Astrocyte of the spinal cord (primary cell): ENCODE measurements around the gene NHSL1.

Experiments used
- DNase-seq: peaks from one replicate; pipeline ENCODE4 v3.0.0; 2011; ENCODE audit warnings: low read depth, low spot score
- H3K4me3 ChIP-seq: 2 replicates; pipeline ENCODE4 v1.5.1; 2011; ENCODE audit warnings: low read depth, mild to moderate bottlenecking, low read length, moderate library complexity
- in situ Hi-C: cut with HindIII; loops from 2 replicates; pipeline ENCODE4 v1.10.0; 2017; ENCODE audit warnings: low sequenced_read_pairs
- TF ChIP-seq, protein P1 (sequence below): IDR thresholded peaks from 2 replicates; pipeline ENCODE4 v1.5.1; 2012; ENCODE audit warnings: low read depth, mild to moderate bottlenecking, low read length, inconsistent platforms

Gene NHSL1

DNA sequence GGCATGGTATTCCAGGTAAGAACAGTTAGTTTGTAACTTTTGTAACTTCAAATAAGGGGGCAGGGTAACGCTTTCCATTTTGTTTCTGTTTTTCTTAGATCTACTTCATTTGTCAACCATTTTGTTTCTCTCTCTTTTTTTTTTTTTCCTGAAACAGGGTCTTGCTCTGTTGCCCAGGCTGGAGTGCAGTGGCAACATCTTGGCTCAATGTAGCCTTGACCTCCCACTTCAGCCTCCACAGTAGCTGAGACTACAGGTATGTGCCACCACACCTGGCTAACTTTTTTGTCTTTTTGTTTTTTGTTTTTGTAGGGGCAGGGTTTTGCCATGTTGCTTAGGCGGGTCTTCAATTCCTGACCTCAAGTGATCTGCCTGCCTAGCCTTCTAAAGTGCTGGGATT lies 32.1 kb upstream of the NHSL1 start:
- in situ Hi-C loops, result no loop called here
- no peak for DNase-seq
- H3K4me3 ChIP-seq, result no peak overlapping the region
- TF ChIP-seq, protein P1, sequence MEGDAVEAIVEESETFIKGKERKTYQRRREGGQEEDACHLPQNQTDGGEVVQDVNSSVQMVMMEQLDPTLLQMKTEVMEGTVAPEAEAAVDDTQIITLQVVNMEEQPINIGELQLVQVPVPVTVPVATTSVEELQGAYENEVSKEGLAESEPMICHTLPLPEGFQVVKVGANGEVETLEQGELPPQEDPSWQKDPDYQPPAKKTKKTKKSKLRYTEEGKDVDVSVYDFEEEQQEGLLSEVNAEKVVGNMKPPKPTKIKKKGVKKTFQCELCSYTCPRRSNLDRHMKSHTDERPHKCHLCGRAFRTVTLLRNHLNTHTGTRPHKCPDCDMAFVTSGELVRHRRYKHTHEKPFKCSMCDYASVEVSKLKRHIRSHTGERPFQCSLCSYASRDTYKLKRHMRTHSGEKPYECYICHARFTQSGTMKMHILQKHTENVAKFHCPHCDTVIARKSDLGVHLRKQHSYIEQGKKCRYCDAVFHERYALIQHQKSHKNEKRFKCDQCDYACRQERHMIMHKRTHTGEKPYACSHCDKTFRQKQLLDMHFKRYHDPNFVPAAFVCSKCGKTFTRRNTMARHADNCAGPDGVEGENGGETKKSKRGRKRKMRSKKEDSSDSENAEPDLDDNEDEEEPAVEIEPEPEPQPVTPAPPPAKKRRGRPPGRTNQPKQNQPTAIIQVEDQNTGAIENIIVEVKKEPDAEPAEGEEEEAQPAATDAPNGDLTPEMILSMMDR, result no peak

DNA sequence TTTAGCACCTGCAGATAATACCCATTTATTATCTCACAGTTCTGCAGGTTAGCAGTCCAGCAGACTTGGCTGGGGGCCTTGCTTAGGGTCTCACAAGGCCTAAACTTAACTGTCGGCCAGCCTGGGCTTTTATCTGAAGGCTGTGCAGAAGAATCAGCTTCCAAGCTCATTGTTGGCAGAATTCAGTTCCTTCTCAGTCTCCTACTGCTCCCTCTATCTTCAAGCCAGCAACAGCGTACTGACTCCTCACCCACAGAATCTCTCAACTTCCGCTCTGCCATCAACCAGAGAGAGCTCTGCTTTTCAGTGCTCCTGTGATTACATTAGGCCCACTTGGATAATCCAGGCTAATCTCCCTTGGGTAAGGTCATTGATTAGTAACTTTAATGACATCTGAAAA lies 30.2 kb upstream of the NHSL1 start:
- TF ChIP-seq, protein P1, result peak; percentile 26
- no peak overlapping the region for H3K4me3 ChIP-seq
- in situ Hi-C loops, result no loop called here
- peak; percentile 22 for DNase-seq

DNA sequence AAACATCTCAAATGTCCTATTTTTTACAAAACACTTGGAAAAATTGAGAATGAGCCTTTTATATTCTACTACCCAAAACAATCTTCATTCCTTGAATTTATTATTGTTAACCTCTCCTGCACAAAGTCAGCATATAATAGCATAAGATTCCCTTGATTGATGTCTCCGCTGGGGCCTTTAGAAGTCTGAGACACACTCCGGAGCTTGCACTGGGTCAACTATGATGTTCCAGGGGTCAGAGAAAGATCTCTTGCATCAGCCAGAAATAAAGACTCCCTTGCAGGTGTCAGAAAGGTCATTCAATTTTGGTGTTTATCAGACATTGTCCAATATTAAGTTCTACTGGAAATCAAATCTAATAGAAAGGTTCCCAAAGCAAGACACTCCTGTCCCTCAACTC lies 29.7 kb upstream of the NHSL1 start:
- TF ChIP-seq, protein P1, result no peak
- H3K4me3 ChIP-seq, result no peak overlapping the region
- in situ Hi-C loops, result no loop called here
- DNase-seq, result no peak

DNA sequence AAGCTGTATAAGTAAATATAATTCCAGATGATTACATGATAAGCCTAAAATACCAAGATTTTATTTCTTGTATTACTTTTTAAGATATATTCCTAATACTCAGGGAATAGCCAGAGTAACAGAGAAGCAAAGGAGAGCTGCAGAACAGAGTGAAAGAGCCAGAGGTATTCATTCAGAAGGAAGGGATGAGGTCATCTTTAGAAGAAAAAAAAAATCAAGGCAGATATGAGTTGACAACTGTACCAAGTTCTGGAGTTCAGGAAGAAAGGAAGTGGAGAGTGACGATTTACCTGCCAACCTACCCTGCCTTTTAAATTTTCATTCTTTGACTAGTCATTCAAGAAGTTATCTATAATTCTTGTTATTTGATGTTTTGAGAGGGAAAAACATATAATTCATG lies 28.8 kb upstream of the NHSL1 start:
- DNase-seq, result peak; percentile 41
- TF ChIP-seq, protein P1, result no peak
- H3K4me3 ChIP-seq, result no peak overlapping the region
- in situ Hi-C loops, result no loop called here

DNA sequence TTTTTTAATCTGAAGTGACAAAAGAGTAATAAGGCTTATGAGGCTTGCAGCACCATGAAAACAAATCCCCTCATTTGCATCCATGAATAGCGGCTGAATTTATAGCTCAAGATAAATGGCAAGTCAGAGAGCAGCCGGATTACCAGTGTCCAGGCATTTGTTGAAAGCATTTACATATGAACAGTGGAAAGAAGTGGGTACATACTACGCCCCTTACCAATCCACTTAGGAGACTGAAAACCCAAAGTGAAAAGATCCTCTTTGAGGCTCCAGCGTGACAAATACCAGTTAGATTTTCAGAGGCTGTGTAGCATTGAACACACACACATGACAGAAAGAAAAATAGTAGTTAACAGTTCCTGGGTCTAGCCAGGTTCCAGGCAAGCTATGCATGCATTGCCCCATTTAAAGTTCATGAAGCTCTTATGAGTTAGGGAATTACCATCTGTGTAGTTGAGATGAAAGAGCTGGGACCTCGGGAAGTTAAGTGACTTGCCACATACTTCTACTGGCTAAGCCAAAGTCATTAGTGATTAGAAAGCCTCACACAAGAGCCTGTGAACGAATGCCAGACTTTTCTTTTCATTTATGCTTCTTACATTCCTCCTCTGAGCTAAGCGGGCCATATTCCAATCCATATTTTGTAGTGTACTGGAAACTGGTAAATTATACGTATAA lies 28.3 kb upstream of the NHSL1 start:
- in situ Hi-C loops, result no loop called here
- peak; percentile 48 for DNase-seq
- no peak overlapping the region for H3K4me3 ChIP-seq
- TF ChIP-seq, protein P1, result no peak

DNA sequence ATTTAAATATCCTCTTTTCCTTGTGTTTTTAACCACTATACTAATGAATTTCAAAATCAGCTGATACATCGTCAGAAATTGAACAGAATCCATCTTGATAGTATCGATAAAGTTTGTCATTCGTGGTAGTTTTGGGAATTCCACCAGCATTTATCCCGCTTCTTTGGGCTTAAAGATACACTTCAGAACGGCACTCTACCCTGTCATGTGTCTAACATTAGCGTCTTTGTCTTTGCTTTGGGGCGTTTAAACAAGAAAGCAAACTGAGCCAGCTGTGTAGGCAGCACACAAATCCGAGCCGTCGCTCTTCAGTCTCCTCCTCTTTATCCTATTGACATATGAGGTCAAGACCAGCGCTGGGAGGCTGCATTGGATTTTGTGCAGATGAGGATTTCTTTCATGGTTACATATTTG lies 27.5 kb upstream of the NHSL1 start:
- in situ Hi-C loops, result no loop called here
- TF ChIP-seq, protein P1, result no peak
- peak; percentile 22 for DNase-seq
- no peak overlapping the region for H3K4me3 ChIP-seq
